GM21390 (cell line): ENCODE data around the gene TMCC1.
"Not testable (repeated sequence)": the region's sequence is repeated elsewhere in the genome, so short reads cannot be mapped to it uniquely, and the experiment has no call there.

Experiments
- ATAC-seq: cut with Tn5 transposase; IDR thresholded peaks from one replicate; pipeline ENCODE4 v1.9.1; 2021; ENCODE audit not compliant: unreplicated experiment

Gene TMCC1

DNA sequence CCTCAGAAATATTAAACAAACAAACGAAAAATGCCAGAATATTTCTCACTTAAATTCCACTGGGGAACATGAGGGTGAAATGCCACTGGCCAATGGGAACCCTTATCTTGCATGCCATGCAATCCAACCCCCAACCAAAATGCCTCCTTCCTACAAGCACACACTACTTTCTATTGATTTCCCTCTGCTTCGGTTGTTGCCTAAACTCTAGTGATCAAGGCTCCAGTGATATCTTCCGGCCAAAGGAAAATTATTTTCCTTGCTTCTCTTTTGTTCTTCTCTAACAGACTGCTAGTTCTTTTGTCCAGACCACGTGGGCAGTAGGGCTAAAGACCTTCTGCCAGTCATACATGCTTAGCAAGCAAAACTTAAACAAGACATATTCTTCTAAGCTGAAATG lies 115.7 kb downstream of the TMCC1 start:
- ATAC-seq: no peak

DNA sequence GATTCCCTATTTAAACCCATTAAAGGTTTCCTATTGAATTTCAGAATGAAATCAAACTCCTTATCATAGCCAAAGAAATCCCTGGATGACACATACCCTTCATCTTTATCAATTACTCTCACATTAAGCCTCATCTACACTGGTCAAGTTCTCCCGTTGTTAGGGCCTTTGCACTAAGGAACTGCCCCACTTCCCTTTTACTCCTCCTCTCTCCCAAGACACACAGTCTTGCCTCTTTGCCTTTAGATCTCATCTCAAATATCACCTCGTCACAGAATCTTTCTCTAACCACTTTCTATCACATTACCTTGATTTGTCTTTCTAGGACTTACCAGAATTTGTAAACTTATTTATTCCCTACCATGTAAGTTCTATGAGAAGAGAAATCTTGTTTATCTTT lies 117.6 kb downstream of the TMCC1 start:
- no peak for ATAC-seq

DNA sequence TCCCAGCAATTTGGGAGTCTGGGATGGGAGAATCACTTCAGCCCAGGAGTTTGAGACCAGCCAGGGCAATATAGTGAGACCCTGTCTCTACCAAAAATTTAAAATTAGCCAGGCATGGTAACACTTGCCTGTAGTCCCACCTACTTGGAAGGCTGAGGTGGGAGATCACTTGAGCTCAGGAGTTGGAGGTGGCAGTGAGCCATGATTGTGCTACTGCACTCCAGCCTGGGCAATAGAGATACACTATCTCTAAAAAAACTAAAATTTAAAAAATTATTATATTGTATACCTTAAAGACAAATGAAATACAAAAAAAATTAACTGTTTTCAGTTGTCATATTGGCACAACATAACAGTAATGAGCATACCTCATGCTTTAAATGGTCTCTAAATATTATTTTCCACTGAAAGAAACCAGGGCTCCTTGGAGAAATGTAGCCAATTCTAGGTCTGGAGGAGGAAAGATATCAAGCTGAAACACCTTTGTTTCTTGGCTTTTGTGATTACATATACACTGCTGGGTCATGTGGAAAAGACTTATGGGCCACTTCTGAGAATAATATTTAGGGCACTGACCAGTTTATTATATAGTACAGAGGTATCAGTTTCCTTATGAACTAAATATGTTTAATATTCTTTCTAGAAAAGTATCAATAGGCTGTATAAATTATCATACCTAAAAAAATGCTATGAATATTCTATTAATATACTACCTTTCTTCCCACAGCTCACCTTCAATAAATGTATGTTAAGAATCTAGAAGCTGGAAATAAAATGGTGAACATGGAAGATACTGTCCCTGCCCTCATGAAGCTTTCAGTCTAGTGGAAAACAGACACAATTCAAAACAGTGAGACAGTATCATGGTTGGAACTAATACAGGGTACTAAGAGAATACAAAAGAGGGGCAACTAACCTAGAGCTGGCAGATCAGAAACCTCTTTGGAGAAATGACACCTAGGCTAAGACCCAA lies 119.5 kb downstream of the TMCC1 start:
- ATAC-seq: no peak

DNA sequence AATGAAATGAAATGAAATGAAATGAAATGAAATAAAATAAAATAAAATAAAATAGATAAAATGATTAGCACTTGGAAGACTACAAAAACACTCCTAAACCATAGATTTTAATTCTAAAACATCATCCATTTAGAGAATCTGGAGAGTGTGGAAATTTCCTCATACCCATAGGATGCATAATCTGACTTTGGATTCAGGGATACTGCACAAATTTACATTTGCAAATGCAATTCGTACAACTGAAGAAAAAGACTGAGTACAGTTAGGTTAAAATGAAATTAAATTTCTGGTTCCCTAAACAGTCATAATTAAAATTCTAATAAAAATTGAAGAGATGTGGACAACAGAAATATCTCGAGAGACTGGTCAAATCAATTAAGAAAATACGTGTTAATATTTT lies 122.9 kb downstream of the TMCC1 start:
- no peak for ATAC-seq

DNA sequence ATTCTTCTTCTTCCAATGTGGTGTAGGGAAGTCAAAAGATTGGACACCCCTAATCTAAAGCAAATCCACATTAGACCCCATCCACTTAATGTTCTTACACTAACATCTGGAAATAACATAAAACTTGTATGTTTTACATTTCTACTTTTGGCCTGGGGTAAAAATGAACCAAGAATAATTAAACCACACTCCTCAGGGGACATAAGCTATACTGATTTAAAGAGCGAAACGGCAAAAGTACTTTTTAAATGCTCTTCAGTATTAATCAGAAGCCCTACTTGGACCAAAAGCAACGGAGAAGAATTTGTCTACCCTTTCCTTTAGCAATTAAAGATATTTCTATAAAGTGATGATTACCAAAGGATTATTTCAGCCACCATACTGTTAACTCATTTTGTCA lies 123.9 kb downstream of the TMCC1 start:
- no peak for ATAC-seq

DNA sequence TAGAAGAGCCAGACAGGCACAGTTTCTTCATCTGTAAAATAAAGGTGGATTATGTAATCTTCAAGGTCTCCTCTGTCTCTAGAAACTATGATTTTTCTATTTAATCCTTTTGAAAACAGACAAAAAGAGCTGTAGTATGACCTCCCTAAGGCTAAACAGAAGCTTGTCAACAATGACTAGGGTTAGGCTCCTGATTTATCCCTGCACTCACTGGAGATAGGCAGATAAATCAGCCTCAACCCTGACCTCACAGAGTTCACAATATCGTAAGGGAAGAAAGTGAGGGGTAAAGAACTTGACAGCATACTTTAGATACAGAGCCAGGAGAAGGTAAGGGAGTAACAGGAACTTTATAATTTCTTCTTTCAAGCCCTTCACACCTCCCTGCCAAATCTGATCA lies 124.8 kb downstream of the TMCC1 start:
- no peak for ATAC-seq

DNA sequence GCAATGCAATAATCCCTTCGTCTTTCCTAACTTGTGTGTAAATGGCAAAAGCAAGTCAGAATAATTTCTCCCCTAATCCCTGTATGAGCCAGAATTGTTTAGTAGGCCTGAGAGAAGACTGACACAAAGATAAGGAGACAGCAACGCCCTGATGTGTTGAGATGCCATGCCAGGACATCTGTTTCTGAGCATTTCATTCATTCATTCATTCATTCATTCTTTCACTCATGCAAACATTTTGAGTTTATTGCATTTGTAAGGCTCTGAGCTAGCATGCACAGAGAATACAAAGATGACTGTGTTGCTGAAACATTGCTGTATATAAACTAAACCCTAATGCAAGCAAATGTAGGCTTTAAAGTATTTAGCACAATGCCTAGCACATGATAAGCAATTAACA lies 127.4 kb downstream of the TMCC1 start:
- no peak for ATAC-seq

DNA sequence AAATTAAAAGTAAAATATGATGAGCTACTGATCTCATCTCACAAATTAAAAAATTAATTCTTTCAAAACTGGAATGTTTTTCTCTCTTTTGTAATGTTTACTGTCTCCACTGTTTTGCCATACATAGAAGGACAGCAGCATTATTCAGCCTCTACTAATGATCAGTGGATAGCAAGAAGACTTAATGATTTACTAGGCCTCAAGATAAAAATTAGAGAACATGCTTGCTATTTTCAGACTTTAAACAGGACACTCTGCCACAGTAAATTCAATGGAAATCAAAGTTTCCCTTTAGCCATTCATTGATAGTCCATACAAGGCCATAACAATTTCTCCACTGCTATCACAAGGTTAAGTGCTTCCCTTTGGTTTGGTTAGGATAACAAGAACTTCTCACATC lies 129.4 kb downstream of the TMCC1 start:
- ATAC-seq: no peak

DNA sequence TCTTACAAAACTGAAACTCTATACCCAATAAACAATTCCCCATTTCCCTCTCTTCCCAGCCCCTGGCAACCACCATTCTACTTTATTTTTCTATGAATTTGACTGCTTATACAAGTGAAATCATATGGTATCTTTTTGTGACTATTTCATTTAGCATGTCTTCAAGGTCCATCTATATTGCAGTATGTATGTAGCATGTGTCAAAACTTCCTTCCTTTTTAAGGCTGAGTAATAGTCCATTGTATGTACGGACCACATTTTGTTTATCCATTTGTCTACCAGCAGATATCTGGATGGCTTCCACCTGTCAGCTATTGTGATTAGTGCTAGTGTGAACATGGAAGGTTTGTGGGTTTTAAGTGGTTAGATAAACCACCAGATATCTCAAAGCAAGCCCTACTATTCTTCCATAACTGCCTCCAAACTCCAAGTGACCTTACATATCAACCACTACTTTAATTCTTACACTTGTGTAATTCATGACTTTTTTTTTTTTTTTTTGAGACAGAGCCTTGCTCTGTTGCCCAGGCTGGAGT lies 134.7 kb downstream of the TMCC1 start:
- ATAC-seq: no peak

DNA sequence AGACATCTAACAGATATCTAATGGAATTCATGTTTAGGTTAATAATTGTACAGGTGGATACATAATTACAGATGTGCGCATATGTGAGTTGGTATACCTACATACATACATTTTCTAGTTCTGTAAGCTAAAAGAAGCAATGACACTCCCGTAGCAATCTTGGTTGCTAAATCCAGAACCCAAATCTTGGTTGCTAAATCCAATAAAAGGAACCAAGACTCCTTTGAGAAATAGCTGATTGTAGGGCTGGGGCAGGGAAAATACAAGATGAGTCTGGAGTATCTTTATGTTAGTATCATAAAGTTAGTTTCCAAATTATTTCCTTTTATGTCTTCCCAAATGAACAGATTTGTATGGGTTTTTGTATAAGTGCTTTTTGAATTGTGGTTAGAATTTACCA lies 135.2 kb downstream of the TMCC1 start:
- ATAC-seq: no peak

DNA sequence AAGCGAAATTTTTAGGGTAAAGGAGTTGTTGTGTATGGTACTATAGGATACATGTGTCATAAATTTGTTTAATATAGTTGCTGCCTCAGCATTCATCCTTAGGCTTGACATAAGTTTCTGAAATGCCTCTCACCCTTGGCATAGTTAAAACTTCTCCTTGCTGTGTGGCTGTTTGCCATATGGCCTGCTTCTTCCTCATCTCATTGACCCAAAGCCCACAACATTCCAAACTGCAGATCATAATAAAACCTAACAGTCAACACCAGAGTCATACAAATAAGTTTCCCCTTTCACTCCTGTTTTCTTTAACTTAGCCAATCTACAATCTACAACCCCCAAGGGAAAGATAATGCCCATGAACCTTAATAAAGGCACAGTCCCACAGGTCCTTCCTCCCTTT lies 136.6 kb downstream of the TMCC1 start:
- ATAC-seq: no peak

DNA sequence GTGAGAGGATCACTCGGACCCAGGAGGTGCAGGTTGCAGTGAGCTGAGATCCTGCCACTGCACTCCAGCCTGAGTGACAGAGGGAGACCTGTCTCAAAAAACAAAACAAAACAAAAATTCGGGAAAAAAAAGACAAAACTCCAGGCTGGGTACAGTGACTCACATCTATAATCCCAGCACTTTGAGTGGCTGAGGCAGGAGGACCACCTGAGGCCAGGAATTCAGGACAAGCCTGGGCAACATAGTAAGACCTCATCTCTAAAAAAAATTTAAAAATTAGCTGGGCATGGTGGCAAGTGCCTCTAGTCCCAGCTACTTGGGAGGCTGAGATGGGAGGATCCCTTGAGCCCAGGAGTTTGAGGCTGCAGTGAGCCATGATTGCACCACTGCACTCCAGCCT lies 142.4 kb downstream of the TMCC1 start:
- ATAC-seq: not testable (repeated sequence)

DNA sequence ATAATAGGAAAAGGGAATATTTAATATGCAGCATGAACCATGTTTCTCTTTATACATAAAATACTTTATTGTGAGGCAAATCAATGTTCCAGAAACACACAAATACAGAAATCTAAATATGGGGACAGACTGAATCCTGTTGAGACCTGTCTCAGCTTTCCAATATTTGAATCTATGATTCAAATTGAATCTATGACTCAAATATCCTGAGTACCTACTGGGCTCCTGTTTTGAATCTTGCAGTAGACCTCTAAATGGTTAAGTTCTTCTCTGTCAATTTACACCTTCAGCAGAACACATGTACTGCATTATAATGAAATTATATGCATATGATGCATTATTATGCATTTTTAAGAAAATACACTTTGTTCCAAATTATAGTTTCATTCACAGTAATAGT lies 143.8 kb downstream of the TMCC1 start:
- no peak for ATAC-seq

DNA sequence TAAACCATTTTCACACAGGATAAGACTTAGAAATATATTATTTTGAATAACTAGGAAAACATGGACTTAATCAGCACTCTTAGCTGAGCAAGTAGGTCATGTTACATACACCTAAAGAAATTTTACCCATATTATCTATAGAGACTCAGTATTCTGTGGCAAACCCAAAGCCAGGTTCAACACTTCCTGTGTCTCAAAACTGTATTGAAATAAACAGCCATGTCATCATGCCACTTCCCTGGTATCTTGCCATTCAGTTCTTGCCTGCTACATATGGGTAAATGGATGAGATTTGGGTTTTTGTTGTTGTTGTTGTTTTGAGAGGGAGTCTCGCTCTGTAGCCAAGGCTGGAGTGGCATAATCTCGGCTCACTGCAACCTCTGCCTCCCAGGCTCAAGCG lies 145.5 kb downstream of the TMCC1 start:
- ATAC-seq: no peak

DNA sequence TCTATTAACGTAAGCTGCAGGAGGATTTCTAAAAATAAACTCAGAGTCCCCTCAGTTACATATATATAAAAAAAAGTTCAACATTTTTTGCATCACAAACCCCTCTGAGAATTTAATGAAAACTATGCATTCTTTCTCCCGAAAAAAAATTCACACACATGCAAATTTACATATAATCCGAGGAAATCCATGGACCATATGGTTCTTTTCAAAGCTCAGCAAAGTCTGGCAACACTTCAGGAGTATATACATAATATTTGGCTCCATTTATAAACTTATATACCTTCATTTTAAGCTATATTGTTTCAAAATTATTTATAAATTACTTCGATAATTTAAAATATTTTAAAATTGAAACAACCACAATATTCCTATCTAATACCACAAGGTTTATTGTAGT lies 146.4 kb downstream of the TMCC1 start:
- no peak for ATAC-seq

DNA sequence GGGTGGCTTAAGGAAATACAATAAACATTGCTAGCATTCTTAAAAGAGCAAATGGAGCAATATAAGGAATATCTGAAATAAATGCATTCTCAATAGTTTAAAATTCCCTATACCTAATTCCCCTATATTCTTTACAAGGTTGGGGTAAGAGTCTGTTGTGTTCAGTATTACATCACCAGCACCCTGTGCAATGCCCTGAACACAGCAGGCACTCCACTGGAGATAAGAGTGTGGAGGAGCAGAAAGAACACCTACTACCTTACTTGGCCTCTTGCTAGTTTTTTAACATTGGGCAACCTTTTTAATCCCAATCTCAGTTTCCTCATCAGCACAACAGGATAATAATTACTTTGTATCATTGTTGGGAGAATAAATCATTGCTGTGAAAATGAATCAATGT lies 146.9 kb downstream of the TMCC1 start:
- no peak for ATAC-seq

DNA sequence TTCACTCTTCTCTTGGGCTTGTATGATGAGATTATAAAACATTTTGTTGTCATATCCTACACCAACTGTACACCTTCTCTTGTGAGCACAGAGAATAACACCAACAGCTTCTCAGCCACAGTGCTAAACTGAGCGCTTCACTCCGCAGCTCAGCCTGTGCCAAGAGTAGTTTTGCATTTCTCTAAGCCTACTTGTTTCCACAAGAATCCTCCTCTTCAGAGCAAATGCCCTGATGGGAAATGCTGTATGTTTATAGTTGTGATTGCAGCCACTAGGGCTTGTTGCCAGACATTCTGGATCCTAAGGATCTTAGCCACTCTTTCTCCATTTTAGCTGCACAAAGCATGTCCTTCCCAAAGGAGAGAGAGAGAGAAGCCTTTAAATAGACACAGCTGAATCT lies 148.3 kb downstream of the TMCC1 start:
- no peak for ATAC-seq

DNA sequence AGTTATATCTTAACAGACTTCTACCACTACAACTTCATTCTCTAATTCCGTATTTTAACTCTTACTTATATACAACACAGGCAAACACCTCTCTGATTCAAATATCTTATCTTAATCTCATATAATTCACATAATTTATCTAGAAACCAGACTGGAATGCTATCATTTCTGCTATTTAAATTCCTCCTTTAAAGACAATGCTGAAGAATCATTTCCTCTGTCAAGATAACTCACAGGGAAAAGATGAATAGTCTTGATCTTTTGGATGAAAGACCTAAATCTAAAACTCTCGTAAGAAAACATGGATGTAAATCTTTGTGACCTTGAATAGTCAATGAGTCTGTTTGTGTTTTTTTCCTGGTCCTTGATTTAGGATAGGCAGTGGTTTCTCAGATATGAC lies 151.7 kb downstream of the TMCC1 start:
- no peak for ATAC-seq

DNA sequence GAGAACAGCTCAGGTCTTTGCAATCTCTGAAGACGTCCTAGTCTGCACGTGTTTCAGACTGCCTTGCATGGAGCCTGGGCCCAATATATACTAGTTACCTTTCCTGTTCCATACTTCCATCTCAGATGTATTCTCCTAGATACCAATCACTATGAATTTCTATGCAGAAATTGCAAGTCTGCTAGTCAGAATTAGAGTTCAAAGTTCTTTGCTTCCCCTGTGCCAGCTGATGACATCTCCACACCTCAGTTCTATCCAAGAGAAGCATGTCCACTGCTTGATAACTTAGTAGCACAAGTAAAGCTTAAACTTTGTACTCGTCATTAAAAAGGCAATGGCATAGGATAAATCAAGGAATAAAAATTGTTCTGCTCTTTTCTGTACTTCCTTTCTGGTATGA lies 153.4 kb downstream of the TMCC1 start:
- no peak for ATAC-seq

DNA sequence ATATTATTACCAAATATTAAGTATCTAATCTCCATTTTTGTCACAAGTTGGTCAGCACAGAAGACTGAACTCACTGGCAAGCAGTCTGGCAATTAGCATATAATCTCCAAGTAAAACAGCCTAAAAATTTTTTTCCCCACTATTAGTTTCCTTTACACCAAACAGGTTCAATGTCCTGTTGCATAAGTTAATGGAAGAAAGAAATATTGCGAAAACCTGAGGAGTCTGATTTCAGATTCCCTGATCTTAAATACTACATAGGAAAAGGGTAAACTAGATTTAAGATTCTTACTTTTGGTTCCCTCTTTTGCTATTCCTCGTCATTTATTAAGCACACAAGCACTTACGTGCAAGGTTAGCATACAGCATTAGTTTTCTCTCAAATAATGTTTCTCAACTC lies 153.9 kb downstream of the TMCC1 start:
- ATAC-seq: no peak

DNA sequence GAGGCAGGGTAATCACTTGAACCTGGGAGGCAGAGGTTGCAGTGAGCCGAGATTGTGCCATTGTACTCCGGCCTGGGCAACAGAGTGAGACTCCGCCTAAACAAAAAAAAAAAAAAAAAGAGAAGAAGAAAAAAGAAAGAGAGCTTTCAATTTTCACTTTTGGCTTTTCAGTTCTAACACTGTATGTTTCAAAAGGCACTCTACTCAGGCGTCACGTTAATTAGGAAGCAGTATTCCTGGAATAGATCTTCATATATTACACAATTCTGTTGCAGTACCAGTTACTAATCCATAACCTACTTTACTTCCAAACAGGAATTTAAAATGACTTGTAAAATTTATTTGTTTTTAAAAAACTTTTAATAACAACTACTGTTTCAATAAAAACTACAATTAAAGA lies 155.3 kb downstream of the TMCC1 start:
- no peak for ATAC-seq

DNA sequence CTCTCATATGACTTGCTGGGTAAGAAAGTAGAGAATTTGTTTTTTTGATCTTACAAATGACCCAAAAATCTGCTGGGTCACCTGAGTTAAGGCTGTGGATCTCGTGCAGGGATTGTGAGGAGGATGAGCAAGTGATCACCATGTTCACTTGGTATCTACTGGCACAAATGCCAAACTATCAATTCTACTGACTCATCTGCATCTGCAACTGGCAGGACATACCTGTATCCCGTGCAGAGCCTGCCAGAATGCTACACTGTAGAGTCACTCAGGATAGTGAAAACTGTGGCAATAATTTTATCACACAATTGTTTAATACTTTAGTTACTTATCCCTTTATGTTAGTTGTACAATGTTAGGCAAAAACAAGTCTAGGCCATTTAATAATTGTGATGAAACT lies 157.4 kb downstream of the TMCC1 start:
- ATAC-seq: no peak

DNA sequence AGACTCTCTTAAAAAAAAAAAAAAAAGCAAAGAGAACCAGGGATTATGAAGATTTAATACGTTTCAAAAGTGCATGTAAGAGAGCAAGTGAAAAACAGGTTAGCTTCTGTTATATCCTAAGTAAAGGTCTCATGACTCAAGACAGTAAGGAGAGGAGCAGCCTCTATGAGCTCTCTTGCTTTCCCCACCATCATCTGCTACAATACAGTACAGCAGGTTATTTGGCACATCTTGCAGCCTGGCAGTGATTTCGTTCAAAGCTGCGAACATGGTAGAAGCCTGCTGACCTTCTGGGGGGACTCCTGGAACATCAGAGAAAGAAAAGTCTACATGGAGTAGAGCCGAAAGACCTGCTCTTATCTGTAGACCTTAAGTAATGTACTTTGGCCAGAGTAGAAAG lies 157.9 kb downstream of the TMCC1 start:
- ATAC-seq: no peak
